ENCODE results near the gene SDK2.

DNA sequence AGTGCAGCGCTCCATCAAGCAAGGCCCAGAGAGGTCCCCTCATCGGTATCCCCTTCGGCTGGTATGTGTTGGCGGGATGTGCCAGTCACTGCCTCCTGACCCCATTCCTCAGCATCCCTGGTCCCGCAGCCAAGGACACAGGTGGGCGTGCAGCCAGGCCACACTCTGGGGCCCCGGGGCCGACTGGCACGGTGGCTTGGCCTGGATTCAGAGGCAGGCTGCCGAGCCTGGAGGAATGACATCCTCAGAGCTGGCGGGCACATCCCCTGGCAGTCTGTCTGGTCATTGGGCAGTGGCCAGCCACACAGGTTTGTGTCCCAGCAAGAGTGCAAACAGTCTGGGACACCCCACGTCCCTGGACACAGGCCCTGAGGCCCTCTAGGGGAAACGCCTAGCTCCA is 111.1 kb downstream of the SDK2 start:
- TF ChIP-seq SPI1 (IDR thresholded peaks at IDR 0.05; ENCODE audit: low read depth, low read length) (no peak), POLR2AphosphoS5 (IDR thresholded peaks at IDR 0.05; ENCODE audit: low read depth, low read length) (no peak), POLR2A (IDR thresholded peaks at IDR 0.05; ENCODE audit: low read depth, low read length) (no peak), POU2F2 (IDR thresholded peaks at IDR 0.05; ENCODE audit: low read depth, low read length) (no peak)
